Stimulated activated CD4-positive, alpha-beta T cell treated with anti-CD3 and anti-CD28 coated beads, Interleukin-4, amount 100 ng/mL, for 4 hours (primary cell): ENCODE data around the gene F12.
"Not testable (repeated sequence)": the region's sequence is repeated elsewhere in the genome, so short reads cannot be mapped to it uniquely, and the experiment has no call there.

Experiments
- DNase-seq, 2 experiments: peaks; one replicate each; pipeline ENCODE4 v3.0.0-alpha.2; 2020

Gene F12

DNA sequence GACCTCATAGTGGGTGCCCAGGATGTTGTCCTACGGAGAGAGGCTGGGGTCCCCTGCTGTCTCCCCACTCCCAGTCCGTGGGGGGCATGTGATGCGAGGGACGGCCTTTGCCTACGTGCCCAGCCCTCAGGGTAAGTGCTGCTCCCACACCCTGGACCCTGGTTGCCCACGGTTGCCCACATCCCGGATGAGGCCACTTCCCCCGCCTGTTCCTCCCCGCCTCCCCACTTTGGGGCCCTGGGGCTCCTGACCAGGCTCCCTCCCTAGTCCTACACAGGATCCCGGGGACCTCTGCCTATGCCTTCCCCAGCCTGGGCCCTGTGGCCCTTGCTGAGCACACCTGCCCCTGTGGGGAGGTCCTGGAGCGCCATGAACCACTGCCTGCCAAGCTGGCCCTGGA, 23.6 kb downstream of the F12 start:
- DNase-seq = no peak

- no peak for DNase-seq
Measured at GRCh38 chr5:177384134-177384533, 25.2 kb downstream of the F12 start, which contains the start of gene SLC34A1. Gene SLC34A1 (plus strand): TSS chr5:177384434. CDS start chr5:177385742, 1,308 bp downstream.

GRCh38 chr5:177383181-177383580, 26.2 kb downstream of the F12 start:
- DNase-seq = no peak

DNA sequence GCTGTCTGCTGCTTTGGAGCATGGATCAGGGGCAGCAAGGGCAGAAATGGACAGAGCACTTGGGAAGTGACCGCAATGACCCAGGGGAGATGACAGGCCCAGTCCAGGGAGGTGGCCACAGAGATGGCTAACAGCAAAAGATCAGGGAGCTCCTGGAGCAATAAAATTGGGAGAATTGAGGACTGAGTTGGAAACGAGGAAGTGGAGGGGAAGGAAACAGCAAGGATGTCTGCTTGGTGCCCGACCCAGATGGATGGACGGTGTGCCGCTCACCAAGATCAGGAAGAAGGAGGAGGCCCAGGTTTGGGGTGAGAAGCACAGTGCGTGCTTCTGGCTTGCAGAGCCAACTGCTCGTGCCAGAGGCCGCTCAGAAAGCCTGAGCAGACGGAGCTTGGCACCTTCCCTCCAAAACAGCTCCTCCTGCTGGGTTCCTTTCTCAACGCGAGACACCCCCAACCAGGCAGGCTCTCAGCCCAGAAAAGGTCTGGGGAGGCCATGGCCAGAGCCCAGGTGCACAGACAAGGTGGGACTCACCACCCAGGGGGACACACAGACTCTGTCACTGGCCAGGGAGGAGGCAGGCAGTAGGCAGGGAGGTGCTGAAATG, 26.8 kb downstream of the F12 start:
- DNase-seq = no peak

DNA sequence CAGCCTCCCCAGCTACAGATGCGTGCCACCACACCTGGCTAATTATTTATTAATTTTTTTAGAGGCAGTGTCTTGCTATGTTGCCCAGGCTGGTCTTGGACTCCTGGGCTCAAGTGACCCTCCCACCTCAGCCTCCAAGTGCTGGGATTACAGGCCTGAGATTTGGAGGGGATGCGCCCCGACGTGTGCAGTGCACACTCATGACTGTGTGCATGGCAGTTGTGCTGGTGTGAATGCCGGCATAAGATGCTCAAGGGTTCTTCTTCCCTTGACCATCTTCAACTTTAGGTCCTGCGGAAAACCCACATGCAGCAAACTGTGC, 28.6 kb downstream of the F12 start:
- DNase-seq = no peak

DNA sequence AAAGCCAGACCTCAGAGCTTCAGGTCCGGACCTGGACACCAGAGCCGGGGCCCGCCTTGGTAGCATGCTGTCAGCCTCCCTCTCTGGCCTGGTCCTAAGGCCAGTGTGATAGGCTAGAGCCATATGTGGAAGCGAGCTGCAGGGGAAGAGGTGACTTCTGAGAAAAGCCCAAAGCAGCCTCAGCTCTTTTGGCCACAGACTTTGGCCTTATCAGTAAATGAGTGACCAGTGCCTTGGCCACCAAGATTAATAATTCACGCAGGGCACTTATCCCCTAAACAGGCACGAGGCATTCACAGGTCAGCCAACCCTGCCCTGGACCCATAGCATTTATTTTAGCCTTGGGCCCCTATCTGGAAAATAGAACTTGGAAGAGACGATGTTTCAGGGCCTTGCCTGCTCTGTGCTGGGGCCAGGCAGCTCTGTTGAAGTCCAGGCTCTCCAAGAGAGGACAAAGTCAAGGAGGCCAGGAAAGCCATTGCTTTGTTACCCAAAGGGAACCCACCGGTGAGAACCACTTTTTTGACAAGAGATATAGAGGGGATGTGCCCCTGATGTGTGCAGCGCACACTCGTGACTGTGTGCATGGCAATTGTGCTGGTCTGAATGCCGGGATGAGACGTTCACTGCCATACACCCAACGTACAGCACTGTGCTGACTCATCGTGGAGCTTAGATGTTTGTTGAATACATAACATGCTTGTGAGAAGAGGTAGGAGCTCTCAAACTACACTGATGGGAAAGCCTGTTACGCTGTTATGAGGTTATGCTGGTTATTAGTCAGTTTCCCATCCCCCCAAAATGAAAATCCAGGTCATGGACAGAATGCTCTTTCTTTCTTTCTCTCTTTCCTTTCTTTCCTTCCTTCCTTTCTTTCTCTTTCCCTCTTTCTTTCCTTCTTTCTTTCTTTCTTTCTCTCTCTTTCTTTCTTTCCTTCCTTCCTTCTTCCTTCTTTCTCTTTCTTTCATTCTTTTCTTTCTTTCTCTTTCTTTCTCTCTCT, 30.2 kb downstream of the F12 start:
- DNase-seq = peak in 1 of 2 experiments; percentile 34

GRCh38 chr5:177377851-177378776, 31.2 kb downstream of the F12 start:
- DNase-seq = no peak

GRCh38 chr5:177376107-177376506, 33.3 kb downstream of the F12 start:
- DNase-seq = no peak

- not testable (repeated sequence) for DNase-seq
Measured at GRCh38 chr5:177375516-177375915, 33.8 kb downstream of the F12 start.

DNA sequence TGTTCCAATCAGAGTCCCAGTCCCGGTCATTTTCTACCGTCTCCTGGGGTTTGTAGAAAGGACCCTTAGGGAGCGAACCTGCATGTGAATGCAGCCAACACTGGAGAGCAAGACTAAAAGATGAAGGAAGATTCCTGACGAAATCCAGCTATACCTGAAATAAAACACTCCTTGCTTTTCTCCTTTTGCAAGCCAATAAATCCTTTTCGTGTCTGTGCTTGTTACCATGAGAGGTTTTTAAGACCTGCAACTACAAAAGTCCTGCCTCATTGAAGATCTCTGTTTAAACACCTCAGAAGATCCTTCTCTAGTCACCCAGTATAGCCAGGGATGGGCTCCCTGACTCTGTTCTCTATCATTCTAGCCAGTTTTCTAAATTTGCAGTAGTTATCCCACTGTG, 35.2 kb downstream of the F12 start:
- no peak for DNase-seq

DNA sequence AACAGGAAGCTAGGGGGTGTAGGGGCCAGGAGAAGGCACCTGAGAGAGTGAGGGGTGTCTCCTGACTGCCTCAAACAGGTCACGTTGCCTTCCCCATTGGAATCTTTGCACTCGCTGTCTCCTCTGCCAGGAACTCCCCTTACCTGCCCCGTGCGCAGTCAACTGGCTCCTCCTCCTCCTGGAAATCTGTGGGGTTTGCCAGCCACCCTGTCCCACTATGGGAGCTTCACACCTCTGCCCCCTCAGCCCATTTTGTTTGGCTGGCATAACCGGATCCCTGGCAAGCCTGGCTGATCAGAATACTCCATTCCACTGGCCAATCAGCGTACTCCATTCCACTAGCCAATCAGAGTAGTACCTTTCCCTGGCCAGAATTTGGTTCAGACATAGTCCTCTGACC, 35.6 kb downstream of the F12 start:
- DNase-seq = no peak

DNA sequence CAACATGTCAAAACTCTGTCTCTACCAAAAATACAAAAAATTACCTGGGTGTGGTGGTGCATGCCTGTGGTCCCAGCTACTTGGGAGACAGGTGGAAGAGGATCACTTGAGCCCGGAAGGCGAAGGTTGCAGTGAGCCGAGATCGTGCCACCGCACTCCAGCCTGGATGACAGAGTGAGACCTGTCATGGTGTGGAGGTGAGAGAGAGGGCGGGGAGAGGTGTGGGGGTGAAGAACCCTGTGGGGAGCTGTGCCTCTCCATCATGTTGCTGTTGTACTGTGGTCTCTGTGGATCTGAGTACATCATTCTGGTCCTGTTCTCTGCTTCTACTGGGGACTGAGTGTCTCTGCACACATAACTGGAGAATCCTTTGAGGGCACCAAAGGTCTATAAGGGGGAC, 36.5 kb downstream of the F12 start:
- DNase-seq = peak in 1 of 2 experiments; percentile 24

DNA sequence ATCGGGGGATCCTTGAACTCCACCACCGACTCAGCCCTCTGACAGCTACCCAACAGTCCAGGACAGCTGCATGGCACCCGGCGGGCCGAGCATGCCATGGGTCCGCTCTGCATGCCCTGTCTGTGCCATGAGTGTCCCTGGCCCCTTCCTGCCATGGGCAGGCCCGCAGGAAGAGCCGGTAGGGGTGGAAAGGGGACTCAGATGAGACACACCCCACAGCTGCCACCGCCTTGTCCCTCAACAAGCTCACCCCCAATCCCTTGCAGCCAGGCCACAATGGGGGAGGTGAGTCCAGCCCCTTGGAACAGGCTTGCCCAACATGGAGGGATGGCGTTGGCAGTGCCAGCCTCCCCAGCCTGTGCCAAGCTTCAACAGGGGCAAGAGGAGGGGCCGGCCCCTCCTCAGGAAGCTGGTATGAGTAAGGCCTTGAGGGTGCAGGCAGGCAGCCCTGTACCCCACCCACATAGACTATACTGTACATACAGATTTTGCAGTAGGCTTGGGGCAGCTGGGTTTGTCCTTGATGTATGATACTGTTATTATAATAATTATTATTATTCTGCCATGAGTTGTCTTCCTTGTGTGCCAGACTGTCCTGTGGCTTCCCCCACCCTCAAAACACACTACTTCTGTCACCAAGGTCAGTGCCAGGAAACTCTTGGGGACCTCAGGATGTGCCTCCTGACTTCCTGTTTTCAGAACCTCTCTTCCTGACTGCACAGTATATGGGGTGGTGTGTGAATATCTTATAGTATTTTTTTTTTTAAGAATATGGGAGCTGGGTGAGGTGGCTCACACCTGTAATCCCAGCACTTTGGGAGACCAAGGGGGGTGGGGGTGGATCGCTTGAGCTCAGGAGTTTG, 37.1 kb downstream of the F12 start:
- DNase-seq = peak in 1 of 2 experiments; percentile 57

DNA sequence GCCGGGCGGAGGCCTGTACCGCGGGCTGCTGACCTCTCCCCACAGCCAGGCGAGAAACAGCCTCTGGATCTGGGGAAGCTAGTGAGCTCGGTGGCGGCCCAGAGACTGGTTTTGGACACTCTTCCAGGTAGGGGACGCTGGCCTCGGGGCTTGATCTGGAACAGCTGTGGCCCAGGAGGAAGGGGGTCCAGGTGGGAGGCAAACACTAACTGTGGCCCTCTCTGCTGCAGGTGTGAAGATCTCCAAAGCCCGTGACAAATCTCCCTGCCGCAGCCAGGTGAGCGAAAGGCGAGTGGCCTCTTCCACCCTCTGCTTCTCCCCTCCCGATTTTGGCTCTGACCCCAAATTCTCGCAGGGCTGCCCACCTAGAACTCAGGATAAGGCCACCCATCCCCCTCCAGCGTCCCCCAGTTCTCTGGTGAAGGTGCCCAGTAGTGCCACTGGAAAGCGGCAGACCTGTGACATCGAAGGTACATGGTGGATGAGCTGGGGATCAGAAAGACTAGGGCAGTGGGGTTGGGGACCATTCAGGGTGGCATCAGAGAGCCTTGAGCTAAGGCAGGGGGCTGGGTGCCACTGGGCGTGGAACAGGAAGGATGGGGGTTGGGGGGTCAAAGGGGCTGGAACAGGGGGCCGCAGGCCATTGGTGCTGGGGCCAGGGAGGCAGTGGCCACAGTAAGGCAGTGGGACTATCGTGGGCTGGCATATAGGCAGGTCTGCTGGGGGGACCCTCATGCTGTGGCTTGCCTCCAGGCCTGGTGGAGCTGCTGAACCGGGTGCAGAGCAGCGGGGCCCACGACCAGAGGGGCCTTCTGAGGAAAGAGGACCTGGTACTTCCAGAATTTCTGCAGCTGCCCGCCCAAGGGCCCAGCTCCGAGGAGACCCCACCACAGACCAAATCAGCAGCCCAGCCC, 38.0 kb downstream of the F12 start:
- no peak for DNase-seq

- peak; percentile 60 to 64 for DNase-seq
Measured at GRCh38 chr5:177370488-177371119, 38.8 kb downstream of the F12 start.

DNA sequence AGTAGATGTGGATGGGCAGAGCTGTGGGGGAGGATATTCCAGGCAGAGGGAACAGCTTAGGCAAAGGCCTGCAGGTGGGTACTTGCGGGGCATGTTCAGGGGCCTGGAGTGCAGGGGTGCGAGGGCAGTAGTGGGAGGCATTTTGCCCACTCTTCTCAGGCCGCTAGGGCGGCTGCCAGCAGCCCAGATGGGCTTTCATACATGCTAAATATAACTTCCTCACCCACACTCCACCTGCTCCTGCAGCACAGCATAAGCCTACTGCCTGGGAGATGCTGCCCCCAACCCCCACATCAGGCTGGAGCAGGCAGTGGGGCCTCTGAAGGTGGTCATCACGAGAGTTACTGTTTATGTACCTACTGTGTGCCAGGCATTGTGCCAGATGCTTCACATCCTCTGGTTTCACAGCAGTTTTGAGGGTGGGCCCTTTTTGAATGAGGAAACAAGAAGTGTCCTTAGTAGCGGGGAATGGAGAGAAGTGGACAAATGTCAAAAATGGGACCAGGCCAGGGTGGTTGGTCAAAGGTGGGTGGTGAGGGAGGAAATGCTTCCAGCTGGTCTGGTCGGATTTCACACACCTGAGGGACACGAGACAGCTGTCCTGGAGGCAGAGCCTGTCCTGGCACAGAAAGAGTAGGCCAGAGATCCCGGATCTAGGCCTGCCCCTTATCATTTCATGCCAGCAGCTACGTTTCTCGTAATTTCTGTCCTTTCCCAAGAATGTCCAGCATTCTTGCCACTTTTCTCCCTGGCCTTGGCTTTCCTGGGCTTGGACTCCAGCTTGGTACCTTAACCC, 39.5 kb downstream of the F12 start:
- no peak for DNase-seq

- DNase-seq = no peak
Measured at GRCh38 chr5:177368869-177369644, 40.3 kb downstream of the F12 start.

DNA sequence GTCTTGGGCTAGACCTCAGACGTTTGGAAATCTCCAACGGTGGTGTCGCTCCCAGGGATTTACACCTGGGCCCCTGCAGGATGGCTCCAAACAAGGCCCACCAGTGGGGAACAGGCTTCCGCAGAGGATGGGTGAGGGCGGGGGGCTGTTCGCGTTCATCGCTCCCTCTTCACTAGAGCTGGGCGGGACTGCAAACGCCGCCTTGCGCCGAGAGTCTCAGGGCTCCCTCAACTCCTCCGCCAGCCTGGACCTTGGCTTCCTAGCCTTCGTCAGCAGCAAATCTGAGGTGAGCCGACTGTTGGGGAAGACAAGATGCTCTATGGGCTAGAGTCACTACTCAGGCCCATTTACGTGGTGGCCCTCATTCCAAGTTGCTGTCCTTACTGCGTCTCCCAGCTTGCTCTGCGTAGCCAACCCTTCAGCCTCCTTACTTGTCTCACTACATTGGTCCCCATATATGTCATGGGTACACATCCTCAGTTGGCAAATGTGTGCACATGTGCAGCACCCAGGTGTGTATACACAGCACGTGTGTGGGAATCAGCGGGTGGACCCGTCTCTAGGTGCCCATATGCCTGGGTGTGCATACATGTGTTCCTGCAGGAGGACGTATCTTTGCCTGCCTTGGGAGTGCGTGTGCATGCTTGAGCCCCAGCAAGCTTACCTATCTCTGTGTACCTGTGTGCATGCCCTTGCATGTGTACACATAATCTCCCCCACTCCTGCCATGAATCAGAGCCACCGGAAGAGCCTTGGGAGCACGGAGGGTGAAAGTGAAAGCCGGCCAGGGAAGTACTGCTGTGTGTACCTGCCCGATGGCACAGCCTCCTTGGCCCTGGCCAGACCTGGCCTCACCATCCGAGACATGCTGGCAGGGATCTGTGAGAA, 41.1 kb downstream of the F12 start:
- no peak for DNase-seq
